Subcutaneous abdominal adipose tissue (tissue), 5 donors: ENCODE data around the gene MCC.

Source experiments
- H3K27ac ChIP-seq: one replicate; pipeline ENCODE4 v1.7.0; 2013; ENCODE audit warnings: low read depth, mild to moderate bottlenecking, inconsistent platforms, low read length, moderate library complexity
- H3K27me3 ChIP-seq, 5 donors: one replicate each; pipeline ENCODE4 v1.7.0; 2013; ENCODE audit warnings: low read length in 5 of 5, inconsistent platforms in 1 of 5; ENCODE audit not compliant: control insufficient read depth in 5 of 5, insufficient read depth in 4 of 5
- H3K36me3 ChIP-seq, 5 donors: one replicate each; pipeline ENCODE4 v1.7.0; 2013; ENCODE audit warnings: low read length in 5 of 5; ENCODE audit not compliant: control insufficient read depth in 5 of 5, insufficient read depth in 5 of 5
- H3K4me1 ChIP-seq, 5 donors: one replicate each; pipeline ENCODE4 v1.7.0; 2013; ENCODE audit warnings: low read length in 5 of 5, mild to moderate bottlenecking in 3 of 5, moderate library complexity in 1 of 5; ENCODE audit not compliant: control insufficient read depth in 5 of 5, insufficient read depth in 5 of 5
- H3K4me3 ChIP-seq, 5 donors: one replicate each; pipeline ENCODE4 v1.7.0; 2013; ENCODE audit warnings: low read length in 5 of 5, low read depth in 1 of 5
- H3K9ac ChIP-seq, 5 donors: one replicate each; pipeline ENCODE4 v1.7.0; 2013; ENCODE audit warnings: low read length in 5 of 5, mild to moderate bottlenecking in 4 of 5, moderate library complexity in 3 of 5
- H3K9me3 ChIP-seq, 5 donors: one replicate each; pipeline ENCODE4 v1.7.0; 2013; ENCODE audit warnings: low read length in 5 of 5; ENCODE audit not compliant: control insufficient read depth in 5 of 5
- donor health status: healthy.
- donor health status: healthy.
- donor health status: healthy.
- donor health status: healthy.
- donor health status: healthy.

The MCC gene

GRCh38 chr5:113218200-113218599 is 270.1 kb downstream of the MCC start:
- Histone ChIP-seq H3K9me3 (no peaks in the 10 kb centered on the region), H3K4me3 (peak overlapping the region in 3 of 5 donors; percentile 1 to 22 (median 11)), H3K4me1 (peaks cover 0 to 50% (median 25%) of the 10 kb centered on the region in 5 donors), H3K27me3 (no peaks in the 10 kb centered on the region), H3K27ac (peak overlapping the region; percentile 71), H3K36me3 (no peaks in the 10 kb centered on the region), H3K9ac (peak overlapping the region in 1 of 5 donors; percentile 49)

GRCh38 chr5:113217619-113218184 is 270.6 kb downstream of the MCC start:
- peaks cover 0 to 55% (median 28%) of the 10 kb centered on the region in 5 donors for H3K4me1 ChIP-seq
- H3K36me3 ChIP-seq: no peaks in the 10 kb centered on the region
- H3K4me3 ChIP-seq: peak overlapping the region in 4 of 5 donors; percentile 6 to 31 (median 14)
- H3K27ac ChIP-seq: peak overlapping the region; percentile 71
- no peaks in the 10 kb centered on the region for H3K9me3 ChIP-seq
- no peaks in the 10 kb centered on the region for H3K27me3 ChIP-seq
- no peak overlapping the region for H3K9ac ChIP-seq

DNA sequence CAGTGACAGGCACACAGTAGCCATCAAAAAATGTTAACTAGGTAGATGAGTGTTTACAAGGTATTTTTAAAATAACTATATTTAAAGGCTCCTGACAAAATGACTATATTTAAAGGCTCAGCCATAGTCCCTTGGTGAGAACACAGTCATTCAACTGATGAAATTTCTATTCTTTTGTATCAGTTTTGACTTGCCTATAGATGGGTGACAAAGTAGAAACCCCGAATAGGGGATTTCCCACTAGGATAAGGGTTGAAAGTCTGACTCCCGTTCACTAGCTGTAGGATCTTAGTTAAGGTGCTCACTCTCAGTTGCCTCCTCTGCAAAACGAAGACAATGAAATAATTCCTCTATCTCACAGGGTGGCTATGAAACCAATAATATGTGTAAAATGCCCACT is 271.7 kb downstream of the MCC start:
- no peak overlapping the region for H3K9ac ChIP-seq
- peaks cover 0 to 64% (median 38%) of the 10 kb centered on the region in 5 donors for H3K4me1 ChIP-seq
- no peaks in the 10 kb centered on the region for H3K36me3 ChIP-seq
- no peaks in the 10 kb centered on the region for H3K9me3 ChIP-seq
- H3K4me3 ChIP-seq: no peak overlapping the region
- no peaks in the 10 kb centered on the region for H3K27me3 ChIP-seq
- H3K27ac ChIP-seq: no peak overlapping the region

- Histone ChIP-seq H3K27ac (no peak overlapping the region), H3K9me3 (no peaks in the 10 kb centered on the region), H3K4me1 (peaks cover 0 to 59% (median 38%) of the 10 kb centered on the region in 5 donors), H3K36me3 (no peaks in the 10 kb centered on the region), H3K27me3 (no peaks in the 10 kb centered on the region), H3K4me3 (no peak overlapping the region), H3K9ac (no peak overlapping the region)
Observed at GRCh38 chr5:113215401-113216060, 272.7 kb downstream of the MCC start.

GRCh38 chr5:113214606-113215323 is 273.5 kb downstream of the MCC start:
- H3K27me3 ChIP-seq: no peaks in the 10 kb centered on the region
- H3K4me1 ChIP-seq: peaks cover 0 to 58% (median 38%) of the 10 kb centered on the region in 5 donors
- no peaks in the 10 kb centered on the region for H3K36me3 ChIP-seq
- no peak overlapping the region for H3K9ac ChIP-seq
- no peak overlapping the region for H3K4me3 ChIP-seq
- no peaks in the 10 kb centered on the region for H3K9me3 ChIP-seq
- no peak overlapping the region for H3K27ac ChIP-seq

DNA sequence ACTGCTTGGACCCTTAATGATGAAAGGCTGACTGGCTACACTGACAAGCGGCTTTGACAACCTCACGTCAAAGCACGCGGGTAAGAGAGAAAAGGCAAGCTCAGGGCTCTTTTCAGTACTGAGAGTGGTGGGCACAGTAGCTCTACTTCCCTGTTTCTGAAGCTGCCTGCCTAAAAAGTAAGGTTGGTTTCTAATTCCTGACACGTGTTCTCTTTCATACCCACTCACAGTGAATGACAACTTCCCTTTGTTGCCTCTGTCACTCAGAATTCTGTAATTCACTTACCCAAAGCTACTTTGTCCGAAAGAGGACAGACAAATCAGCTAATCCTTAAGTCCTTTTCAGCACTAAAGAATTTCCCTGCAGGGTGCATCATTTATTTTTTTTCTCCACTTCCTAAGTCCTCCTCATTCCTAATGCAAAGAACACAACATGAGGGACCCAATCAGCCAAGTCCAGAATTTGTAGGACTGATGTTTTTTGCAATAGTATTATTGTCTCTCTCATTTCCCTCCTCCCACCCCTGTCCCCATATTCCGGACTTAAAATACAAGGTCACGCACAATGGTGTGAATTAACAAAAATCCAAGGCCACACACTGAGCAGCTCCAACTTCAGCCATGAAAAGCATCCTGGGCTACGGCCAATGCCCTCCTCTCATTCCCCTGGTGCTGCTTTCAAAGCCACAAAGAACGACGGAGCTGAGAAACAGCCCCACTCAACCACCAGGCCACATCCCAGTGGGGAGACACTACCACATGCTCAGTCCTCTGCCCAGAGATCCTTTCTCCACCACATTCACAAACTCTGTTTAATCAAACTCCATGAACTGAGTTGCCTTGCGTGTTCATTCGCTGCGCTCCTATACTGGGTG is 274.5 kb downstream of the MCC start:
- peaks cover 0 to 50% (median 30%) of the 10 kb centered on the region in 5 donors for H3K4me1 ChIP-seq
- H3K9me3 ChIP-seq: no peaks in the 10 kb centered on the region
- no peak overlapping the region for H3K4me3 ChIP-seq
- no peak overlapping the region for H3K27ac ChIP-seq
- H3K27me3 ChIP-seq: no peaks in the 10 kb centered on the region
- no peaks in the 10 kb centered on the region for H3K36me3 ChIP-seq
- H3K9ac ChIP-seq: no peak overlapping the region

DNA sequence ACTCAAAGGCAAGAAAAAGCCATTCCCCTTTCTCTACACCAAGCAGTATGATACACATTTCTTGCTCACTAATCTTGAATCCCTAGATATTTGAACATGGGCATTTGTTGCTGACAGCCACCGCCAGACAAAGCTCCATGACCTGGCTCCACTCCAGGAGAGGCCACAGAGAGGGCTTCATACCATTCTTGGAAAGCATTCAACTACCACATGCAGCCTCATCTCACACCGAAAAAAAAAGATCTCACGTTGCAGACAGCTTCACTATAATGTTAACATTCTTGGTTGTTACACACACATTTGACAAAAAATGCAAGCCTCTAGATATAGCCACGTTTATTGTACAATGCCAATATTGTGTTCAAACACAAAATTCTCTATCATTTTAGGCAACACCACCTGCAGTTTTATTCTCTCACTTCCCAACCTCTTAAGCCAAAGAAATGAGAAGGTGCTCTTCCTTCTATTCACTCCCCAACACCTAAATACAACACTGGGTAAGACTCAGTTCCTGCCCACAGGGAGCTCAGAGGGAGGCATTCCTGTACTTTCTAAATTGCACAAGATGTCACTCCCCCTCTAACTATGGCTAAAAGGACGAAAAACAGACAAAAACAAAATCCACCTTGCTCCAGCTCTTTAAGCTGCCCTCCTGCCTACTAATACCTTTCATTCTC is 275.9 kb downstream of the MCC start:
- Histone ChIP-seq H3K9ac (no peak overlapping the region), H3K4me1 (peaks cover 0 to 38% (median 21%) of the 10 kb centered on the region in 5 donors), H3K4me3 (no peak overlapping the region), H3K9me3 (no peaks in the 10 kb centered on the region), H3K27ac (no peak overlapping the region), H3K27me3 (no peaks in the 10 kb centered on the region), H3K36me3 (no peaks in the 10 kb centered on the region)

- H3K4me1 ChIP-seq: peaks cover 0 to 38% (median 29%) of the 10 kb centered on the region in 5 donors
- H3K9me3 ChIP-seq: no peaks in the 10 kb centered on the region
- H3K4me3 ChIP-seq: no peak overlapping the region
- H3K9ac ChIP-seq: no peak overlapping the region
- no peaks in the 10 kb centered on the region for H3K36me3 ChIP-seq
- H3K27me3 ChIP-seq: no peaks in the 10 kb centered on the region
- H3K27ac ChIP-seq: no peak overlapping the region
Observed at GRCh38 chr5:113209498-113209897, 278.8 kb downstream of the MCC start.

GRCh38 chr5:113205807-113206206 is 282.4 kb downstream of the MCC start:
- H3K4me1 ChIP-seq: peaks cover 0 to 33% (median 30%) of the 10 kb centered on the region in 5 donors
- H3K27ac ChIP-seq: no peak overlapping the region
- H3K27me3 ChIP-seq: no peaks in the 10 kb centered on the region
- H3K4me3 ChIP-seq: no peak overlapping the region
- no peaks in the 10 kb centered on the region for H3K9me3 ChIP-seq
- H3K9ac ChIP-seq: no peak overlapping the region
- H3K36me3 ChIP-seq: no peaks in the 10 kb centered on the region
